Central memory CD8-positive, alpha-beta T cell (primary cell): Measurements from ENCODE around the gene PHACTR1.
"Not testable (repeated sequence)": the region's sequence is repeated elsewhere in the genome, so short reads cannot be mapped to it uniquely, and the experiment has no call there.

Experiments used
- ATAC-seq: fragments of 150-1000 bp; cut with Tn5 transposase; replicated peaks from 2 replicates; pipeline ENCODE4 v1.10.0; 2022; ENCODE audit warnings: mild to moderate bottlenecking, moderate FRiP score, moderate number of reproducible peaks; ENCODE audit not compliant: poor library complexity, severe bottlenecking; ENCODE audit errors: extremely low read depth
- DNase-seq, 2 donors: peaks; one replicate each; pipeline ENCODE4 v3.0.0; 2021; ENCODE audit warnings: low spot score in 2 of 2
- H3K27ac Mint-ChIP-seq: one replicate; pipeline ENCODE4 v1.8.0; 2022; ENCODE audit warnings: low read depth, mild to moderate bottlenecking, moderate library complexity, mixed read lengths
- H3K27me3 Mint-ChIP-seq: one replicate; pipeline ENCODE4 v1.8.0; 2022; ENCODE audit warnings: mixed read lengths
- H3K36me3 Mint-ChIP-seq: one replicate; pipeline ENCODE4 v1.8.0; 2022; ENCODE audit warnings: mild to moderate bottlenecking, moderate library complexity, mixed read lengths; ENCODE audit not compliant: insufficient read depth
- H3K4me1 Mint-ChIP-seq: one replicate; pipeline ENCODE4 v1.8.0; 2022; ENCODE audit warnings: mixed read lengths
- H3K4me3 Mint-ChIP-seq: one replicate; pipeline ENCODE4 v1.8.0; 2022; ENCODE audit warnings: mild to moderate bottlenecking, moderate library complexity, mixed read lengths
- H3K9me3 Mint-ChIP-seq: one replicate; pipeline ENCODE4 v1.8.0; 2022; ENCODE audit warnings: mixed read lengths

PHACTR1 gene

GRCh38 chr6:12935637-12936036 is 219.1 kb downstream of the PHACTR1 start:
- ATAC-seq = no peak
- H3K4me1 Mint-ChIP-seq = no peaks in the 10 kb centered on the region
- no peaks in the 10 kb centered on the region for H3K36me3 Mint-ChIP-seq
- H3K27me3 Mint-ChIP-seq = peaks cover 35% of the 10 kb centered on the region
- no peaks in the 10 kb centered on the region for H3K9me3 Mint-ChIP-seq
- DNase-seq = no peak
- no peak overlapping the region for H3K4me3 Mint-ChIP-seq
- H3K27ac Mint-ChIP-seq = no peak overlapping the region

GRCh38 chr6:12937971-12938370 is 221.4 kb downstream of the PHACTR1 start:
- no peak overlapping the region for H3K27ac Mint-ChIP-seq
- no peak overlapping the region for H3K4me3 Mint-ChIP-seq
- H3K36me3 Mint-ChIP-seq = no peaks in the 10 kb centered on the region
- no peak for DNase-seq
- no peaks in the 10 kb centered on the region for H3K9me3 Mint-ChIP-seq
- peaks cover 4% of the 10 kb centered on the region for H3K4me1 Mint-ChIP-seq
- H3K27me3 Mint-ChIP-seq = peaks cover 28% of the 10 kb centered on the region
- no peak for ATAC-seq

- no peak overlapping the region for H3K4me3 Mint-ChIP-seq
- peaks cover 4% of the 10 kb centered on the region for H3K4me1 Mint-ChIP-seq
- no peaks in the 10 kb centered on the region for H3K36me3 Mint-ChIP-seq
- no peaks in the 10 kb centered on the region for H3K9me3 Mint-ChIP-seq
- no peak overlapping the region for H3K27ac Mint-ChIP-seq
- no peak for ATAC-seq
- DNase-seq = no peak
- peaks cover 28% of the 10 kb centered on the region for H3K27me3 Mint-ChIP-seq
Observed at GRCh38 chr6:12939314-12939713, 222.7 kb downstream of the PHACTR1 start.

GRCh38 chr6:12941422-12941821 is 224.9 kb downstream of the PHACTR1 start:
- ATAC-seq (no peak), DNase-seq (no peak)
- H3K36me3 Mint-ChIP-seq = no peaks in the 10 kb centered on the region
- no peak overlapping the region for H3K27ac Mint-ChIP-seq
- H3K27me3 Mint-ChIP-seq = peaks cover 49% of the 10 kb centered on the region
- H3K4me3 Mint-ChIP-seq = no peak overlapping the region
- peaks cover 4% of the 10 kb centered on the region for H3K4me1 Mint-ChIP-seq
- no peaks in the 10 kb centered on the region for H3K9me3 Mint-ChIP-seq

GRCh38 chr6:12943549-12943948 is 227.0 kb downstream of the PHACTR1 start:
- Mint-ChIP-seq H3K36me3 (no peaks in the 10 kb centered on the region), H3K27me3 (peaks cover 50% of the 10 kb centered on the region), H3K27ac (no peak overlapping the region), H3K4me3 (no peak overlapping the region), H3K4me1 (peaks cover 4% of the 10 kb centered on the region), H3K9me3 (no peaks in the 10 kb centered on the region)
- ATAC-seq (no peak), DNase-seq (no peak)

- peaks cover 4% of the 10 kb centered on the region for H3K4me1 Mint-ChIP-seq
Observed at GRCh38 chr6:12944001-12944400, 227.4 kb downstream of the PHACTR1 start.

GRCh38 chr6:12944528-12944927 is 228.0 kb downstream of the PHACTR1 start:
- H3K27me3 Mint-ChIP-seq = peaks cover 45% of the 10 kb centered on the region
- H3K4me3 Mint-ChIP-seq, H3K27ac Mint-ChIP-seq, DNase-seq, H3K4me1 Mint-ChIP-seq, H3K9me3 Mint-ChIP-seq, H3K36me3 Mint-ChIP-seq, ATAC-seq: not testable (repeated sequence)

More at GRCh38 chr6:12944001-12944400, 227.4 kb downstream of the PHACTR1 start:
- no peak for DNase-seq
- no peak for ATAC-seq
- Mint-ChIP-seq H3K9me3 (no peaks in the 10 kb centered on the region), H3K27ac (no peak overlapping the region), H3K36me3 (no peaks in the 10 kb centered on the region), H3K4me3 (no peak overlapping the region), H3K27me3 (peaks cover 46% of the 10 kb centered on the region)

- DNase-seq = no peak
- peaks cover 32% of the 10 kb centered on the region for H3K27me3 Mint-ChIP-seq
- H3K9me3 Mint-ChIP-seq = no peaks in the 10 kb centered on the region
- no peak overlapping the region for H3K4me3 Mint-ChIP-seq
- ATAC-seq = no peak
- no peaks in the 10 kb centered on the region for H3K4me1 Mint-ChIP-seq
- no peaks in the 10 kb centered on the region for H3K36me3 Mint-ChIP-seq
- H3K27ac Mint-ChIP-seq = no peak overlapping the region
Observed at GRCh38 chr6:12947151-12947871, 230.7 kb downstream of the PHACTR1 start.

GRCh38 chr6:12947967-12948366 is 231.4 kb downstream of the PHACTR1 start:
- Mint-ChIP-seq H3K27me3 (peaks cover 37% of the 10 kb centered on the region), H3K4me3 (no peak overlapping the region), H3K4me1 (no peaks in the 10 kb centered on the region), H3K36me3 (no peaks in the 10 kb centered on the region), H3K9me3 (no peaks in the 10 kb centered on the region), H3K27ac (no peak overlapping the region)
- no peak for DNase-seq
- no peak for ATAC-seq

GRCh38 chr6:12950976-12951375 is 234.4 kb downstream of the PHACTR1 start:
- no peaks in the 10 kb centered on the region for H3K36me3 Mint-ChIP-seq
- ATAC-seq = no peak
- no peak overlapping the region for H3K27ac Mint-ChIP-seq
- H3K9me3 Mint-ChIP-seq = no peaks in the 10 kb centered on the region
- DNase-seq = no peak
- no peak overlapping the region for H3K4me3 Mint-ChIP-seq
- H3K4me1 Mint-ChIP-seq = peaks cover under 1% of the 10 kb centered on the region
- H3K27me3 Mint-ChIP-seq = peaks cover 44% of the 10 kb centered on the region

- Mint-ChIP-seq H3K4me3 (no peak overlapping the region), H3K4me1 (peaks cover 4% of the 10 kb centered on the region), H3K9me3 (no peaks in the 10 kb centered on the region), H3K36me3 (no peaks in the 10 kb centered on the region), H3K27ac (no peak overlapping the region), H3K27me3 (peaks cover 44% of the 10 kb centered on the region)
- DNase-seq (no peak), ATAC-seq (no peak)
Observed at GRCh38 chr6:12951415-12951814, 234.8 kb downstream of the PHACTR1 start.

- Mint-ChIP-seq H3K27me3 (peaks cover 48% of the 10 kb centered on the region), H3K4me3 (no peak overlapping the region), H3K4me1 (peaks cover 13% of the 10 kb centered on the region), H3K27ac (no peak overlapping the region), H3K36me3 (no peaks in the 10 kb centered on the region), H3K9me3 (no peaks in the 10 kb centered on the region)
- ATAC-seq = no peak
- DNase-seq = no peak
Observed at GRCh38 chr6:12952318-12952717, 235.8 kb downstream of the PHACTR1 start.

- Mint-ChIP-seq H3K36me3 (peaks cover 3% of the 10 kb centered on the region), H3K4me1 (peaks cover 25% of the 10 kb centered on the region), H3K27ac (no peak overlapping the region), H3K27me3 (peaks cover 63% of the 10 kb centered on the region), H3K9me3 (no peaks in the 10 kb centered on the region), H3K4me3 (peak overlapping the region; percentile 85)
- DNase-seq (no peak), ATAC-seq (no peak)
Observed at GRCh38 chr6:12955956-12956355, 239.4 kb downstream of the PHACTR1 start.
